NCI-H2196 (cell line): ENCODE data around the gene CYP4F22.
"Not testable (repeated sequence)": the region's sequence is repeated elsewhere in the genome, so short reads cannot be mapped to it uniquely, and the experiment has no call there.

ENCODE experiments used
- DNase-seq: peaks from one replicate; lab custom pipeline; 2025; ENCODE audit not compliant: unreplicated experiment; lab: John Stamatoyannopoulos, UW

CYP4F22 gene

GRCh38 chr19:15533522-15533830 is 25.2 kb downstream of the CYP4F22 start:
- not testable (repeated sequence) for DNase-seq

GRCh38 chr19:15534957-15535864 is 26.9 kb downstream of the CYP4F22 start:
- DNase-seq = no peak

- DNase-seq = no peak
Measured at GRCh38 chr19:15536350-15536749, 28.0 kb downstream of the CYP4F22 start.

GRCh38 chr19:15538774-15539173 is 30.4 kb downstream of the CYP4F22 start:
- DNase-seq = no peak

GRCh38 chr19:15539638-15540037 is 31.3 kb downstream of the CYP4F22 start:
- DNase-seq = no peak

- DNase-seq = no peak
Measured at GRCh38 chr19:15540435-15540834, 32.1 kb downstream of the CYP4F22 start.

GRCh38 chr19:15544283-15544682 is 36.0 kb downstream of the CYP4F22 start:
- DNase-seq = no peak

GRCh38 chr19:15544970-15545369 is 36.6 kb downstream of the CYP4F22 start:
- no peak for DNase-seq

GRCh38 chr19:15548648-15549047 is 40.3 kb downstream of the CYP4F22 start:
- DNase-seq = no peak

- DNase-seq = no peak
Measured at GRCh38 chr19:15549581-15549980, 41.3 kb downstream of the CYP4F22 start.

- DNase-seq = no peak
Measured at GRCh38 chr19:15550273-15550672, 41.9 kb downstream of the CYP4F22 start.

- DNase-seq = no peak
Measured at GRCh38 chr19:15550929-15551292, 42.6 kb downstream of the CYP4F22 start.

GRCh38 chr19:15551293-15552004 is 43.1 kb downstream of the CYP4F22 start:
- DNase-seq = peak; percentile 76

GRCh38 chr19:15555021-15555420 is 46.7 kb downstream of the CYP4F22 start:
- DNase-seq = no peak

GRCh38 chr19:15555759-15556633 is 47.7 kb downstream of the CYP4F22 start:
- DNase-seq = peak; percentile 93

GRCh38 chr19:15556634-15557181 is 48.4 kb downstream of the CYP4F22 start:
- DNase-seq = no peak

- no peak for DNase-seq
Measured at GRCh38 chr19:15557223-15557622, 48.9 kb downstream of the CYP4F22 start.

GRCh38 chr19:15562145-15562544 is 53.8 kb downstream of the CYP4F22 start:
- no peak for DNase-seq

- DNase-seq = peak; percentile 64
Measured at GRCh38 chr19:15562861-15563260, 54.5 kb downstream of the CYP4F22 start.

- peak; percentile 92 for DNase-seq
Measured at GRCh38 chr19:15563325-15563794, 55.0 kb downstream of the CYP4F22 start.

- no peak for DNase-seq
Measured at GRCh38 chr19:15563931-15564330, 55.6 kb downstream of the CYP4F22 start.
